DOHH2 (cell line): ENCODE results near the gene CLTCL1.

Experiments
- CTCF ChIP-seq: fragments of 200-600 bp; sonication (generic); IDR thresholded peaks from one replicate; pipeline ENCODE4 v1.5.1; 2014; ENCODE audit warnings: antibody characterized with exemption, mild to moderate bottlenecking, low read depth, low read length; ENCODE audit not compliant: poor library complexity, severe bottlenecking
- EZH2phosphoT487 ChIP-seq: fragments of 200-600 bp; sonication (generic); IDR thresholded peaks from 2 replicates; pipeline ENCODE4 v1.6.1; 2017; ENCODE audit warnings: borderline replicate concordance, mild to moderate bottlenecking, antibody characterized with exemption, low read length, moderate library complexity, mixed read lengths

- TF ChIP-seq CTCF = no peak
- no peak for TF ChIP-seq EZH2phosphoT487
These were observed 19.5 kb downstream of the CLTCL1 start for GRCh38 chr22:19271856-19272535.
